ENCODE results near the gene PAQR8.

DNA sequence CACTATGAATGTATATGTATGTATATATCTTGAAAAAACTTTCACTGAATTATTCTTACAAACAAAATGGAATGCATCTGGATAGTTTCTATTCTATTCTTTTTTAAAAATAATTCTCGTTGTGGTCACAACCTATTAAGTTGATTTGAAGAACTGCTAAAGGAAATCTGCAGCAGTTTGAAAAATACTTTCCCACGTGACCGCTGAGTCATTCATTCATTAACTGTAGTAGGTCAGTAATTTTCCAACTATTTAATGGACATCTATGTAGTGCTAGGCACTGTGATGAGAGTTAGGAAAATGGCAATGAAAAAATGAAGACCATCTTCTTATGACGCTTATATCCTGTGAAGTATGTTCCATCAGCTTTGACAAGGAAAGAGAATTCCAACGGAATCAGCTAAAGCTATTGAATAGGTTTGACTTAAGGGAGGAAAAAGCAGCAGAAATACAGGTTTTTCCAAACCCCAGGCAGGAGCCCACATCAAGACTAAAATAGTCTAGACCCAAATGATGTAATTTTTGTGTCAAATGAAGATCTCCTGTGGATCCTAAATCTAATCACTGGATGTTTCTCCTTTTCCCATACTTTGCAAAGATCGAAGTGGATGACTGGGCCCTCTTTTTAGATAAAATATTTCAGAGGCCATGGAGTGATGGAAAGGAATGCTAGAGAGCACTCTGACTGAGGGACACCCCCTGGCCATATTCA, 54.1 kb downstream of the PAQR8 start:
- TF ChIP-seq, protein P1, sequence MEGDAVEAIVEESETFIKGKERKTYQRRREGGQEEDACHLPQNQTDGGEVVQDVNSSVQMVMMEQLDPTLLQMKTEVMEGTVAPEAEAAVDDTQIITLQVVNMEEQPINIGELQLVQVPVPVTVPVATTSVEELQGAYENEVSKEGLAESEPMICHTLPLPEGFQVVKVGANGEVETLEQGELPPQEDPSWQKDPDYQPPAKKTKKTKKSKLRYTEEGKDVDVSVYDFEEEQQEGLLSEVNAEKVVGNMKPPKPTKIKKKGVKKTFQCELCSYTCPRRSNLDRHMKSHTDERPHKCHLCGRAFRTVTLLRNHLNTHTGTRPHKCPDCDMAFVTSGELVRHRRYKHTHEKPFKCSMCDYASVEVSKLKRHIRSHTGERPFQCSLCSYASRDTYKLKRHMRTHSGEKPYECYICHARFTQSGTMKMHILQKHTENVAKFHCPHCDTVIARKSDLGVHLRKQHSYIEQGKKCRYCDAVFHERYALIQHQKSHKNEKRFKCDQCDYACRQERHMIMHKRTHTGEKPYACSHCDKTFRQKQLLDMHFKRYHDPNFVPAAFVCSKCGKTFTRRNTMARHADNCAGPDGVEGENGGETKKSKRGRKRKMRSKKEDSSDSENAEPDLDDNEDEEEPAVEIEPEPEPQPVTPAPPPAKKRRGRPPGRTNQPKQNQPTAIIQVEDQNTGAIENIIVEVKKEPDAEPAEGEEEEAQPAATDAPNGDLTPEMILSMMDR (IDR thresholded peaks at IDR 0.05; ENCODE audit: low read depth, low read length, missing input control), result no peak
- TF ChIP-seq FOXA1 (IDR thresholded peaks at IDR 0.05) (no peak), RAD21 (IDR thresholded peaks at IDR 0.05) (no peak), EGR1 (IDR thresholded peaks at IDR 0.05; ENCODE audit: low read depth in 2 of 2) (no peak), TAF1 (conservative IDR thresholded peaks at IDR 0.05) (no peak), JUND (IDR thresholded peaks at IDR 0.05) (no peak), SP1 (IDR thresholded peaks at IDR 0.05) (no peak), RXRA (IDR thresholded peaks at IDR 0.05) (no peak), YY1 (IDR thresholded peaks at IDR 0.05) (no peak)
- TF ChIP-seq, protein P2, sequence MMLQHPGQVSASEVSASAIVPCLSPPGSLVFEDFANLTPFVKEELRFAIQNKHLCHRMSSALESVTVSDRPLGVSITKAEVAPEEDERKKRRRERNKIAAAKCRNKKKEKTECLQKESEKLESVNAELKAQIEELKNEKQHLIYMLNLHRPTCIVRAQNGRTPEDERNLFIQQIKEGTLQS (IDR thresholded peaks at IDR 0.05), result no peak
- TF ChIP-seq, protein P3, sequence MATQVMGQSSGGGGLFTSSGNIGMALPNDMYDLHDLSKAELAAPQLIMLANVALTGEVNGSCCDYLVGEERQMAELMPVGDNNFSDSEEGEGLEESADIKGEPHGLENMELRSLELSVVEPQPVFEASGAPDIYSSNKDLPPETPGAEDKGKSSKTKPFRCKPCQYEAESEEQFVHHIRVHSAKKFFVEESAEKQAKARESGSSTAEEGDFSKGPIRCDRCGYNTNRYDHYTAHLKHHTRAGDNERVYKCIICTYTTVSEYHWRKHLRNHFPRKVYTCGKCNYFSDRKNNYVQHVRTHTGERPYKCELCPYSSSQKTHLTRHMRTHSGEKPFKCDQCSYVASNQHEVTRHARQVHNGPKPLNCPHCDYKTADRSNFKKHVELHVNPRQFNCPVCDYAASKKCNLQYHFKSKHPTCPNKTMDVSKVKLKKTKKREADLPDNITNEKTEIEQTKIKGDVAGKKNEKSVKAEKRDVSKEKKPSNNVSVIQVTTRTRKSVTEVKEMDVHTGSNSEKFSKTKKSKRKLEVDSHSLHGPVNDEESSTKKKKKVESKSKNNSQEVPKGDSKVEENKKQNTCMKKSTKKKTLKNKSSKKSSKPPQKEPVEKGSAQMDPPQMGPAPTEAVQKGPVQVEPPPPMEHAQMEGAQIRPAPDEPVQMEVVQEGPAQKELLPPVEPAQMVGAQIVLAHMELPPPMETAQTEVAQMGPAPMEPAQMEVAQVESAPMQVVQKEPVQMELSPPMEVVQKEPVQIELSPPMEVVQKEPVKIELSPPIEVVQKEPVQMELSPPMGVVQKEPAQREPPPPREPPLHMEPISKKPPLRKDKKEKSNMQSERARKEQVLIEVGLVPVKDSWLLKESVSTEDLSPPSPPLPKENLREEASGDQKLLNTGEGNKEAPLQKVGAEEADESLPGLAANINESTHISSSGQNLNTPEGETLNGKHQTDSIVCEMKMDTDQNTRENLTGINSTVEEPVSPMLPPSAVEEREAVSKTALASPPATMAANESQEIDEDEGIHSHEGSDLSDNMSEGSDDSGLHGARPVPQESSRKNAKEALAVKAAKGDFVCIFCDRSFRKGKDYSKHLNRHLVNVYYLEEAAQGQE (IDR thresholded peaks at IDR 0.05), result no peak
- TF ChIP-seq, protein P4, sequence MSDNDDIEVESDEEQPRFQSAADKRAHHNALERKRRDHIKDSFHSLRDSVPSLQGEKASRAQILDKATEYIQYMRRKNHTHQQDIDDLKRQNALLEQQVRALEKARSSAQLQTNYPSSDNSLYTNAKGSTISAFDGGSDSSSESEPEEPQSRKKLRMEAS (IDR thresholded peaks at IDR 0.05), result no peak

All from liver (tissue), 3 donors.